ENCODE data around the gene OASL.
A peak's percentile ranks its signal among the peaks of the same experiment; 100 is the strongest.

OASL gene

GRCh38 chr12:120979220-120979861 is 59.7 kb downstream of the OASL start:
- no peak for TF ChIP-seq CTCF (IDR thresholded peaks at IDR 0.05; ENCODE audit: low read depth, low read length)
- Histone ChIP-seq H3K4me3 (ENCODE audit: low read depth, low read length) (no peak overlapping the region), H3K27me3 (no peaks in the 10 kb centered on the region), H3K9me3 (no peaks in the 10 kb centered on the region), H3K4me1 (no peaks in the 10 kb centered on the region), H3K36me3 (no peaks in the 10 kb centered on the region)
- DNase-seq, result no peak

- H3K36me3 ChIP-seq, result no peaks in the 10 kb centered on the region
- no peaks in the 10 kb centered on the region for H3K27me3 ChIP-seq
- TF ChIP-seq CTCF (IDR thresholded peaks at IDR 0.05; ENCODE audit: low read depth, low read length), result no peak
- no peak for DNase-seq
- no peaks in the 10 kb centered on the region for H3K9me3 ChIP-seq
- no peak within 1 kb of the TSS for H3K4me3 ChIP-seq (ENCODE audit: low read depth, low read length)
- H3K4me1 ChIP-seq, result no peaks in the 10 kb centered on the region
These were observed 60.5 kb downstream of the OASL start, which contains the start of gene HNF1A for GRCh38 chr12:120978296-120979219. Gene HNF1A (plus strand): TSS chr12:120978543. CDS start chr12:120978769, 226 bp downstream.

- H3K4me3 ChIP-seq (ENCODE audit: low read depth, low read length), result no peak overlapping the region
- DNase-seq, result no peak
- H3K4me1 ChIP-seq, result no peaks in the 10 kb centered on the region
- no peak for TF ChIP-seq CTCF (IDR thresholded peaks at IDR 0.05; ENCODE audit: low read depth, low read length)
- H3K36me3 ChIP-seq, result no peaks in the 10 kb centered on the region
- H3K9me3 ChIP-seq, result no peaks in the 10 kb centered on the region
- H3K27me3 ChIP-seq, result no peaks in the 10 kb centered on the region
These were observed 61.3 kb downstream of the OASL start for GRCh38 chr12:120977531-120978295.

GRCh38 chr12:120972870-120973543 is 66.0 kb downstream of the OASL start:
- no peaks in the 10 kb centered on the region for H3K4me1 ChIP-seq
- H3K4me3 ChIP-seq (ENCODE audit: low read depth, low read length), result no peak overlapping the region
- no peak for DNase-seq
- H3K27me3 ChIP-seq, result no peaks in the 10 kb centered on the region
- no peak for TF ChIP-seq CTCF (IDR thresholded peaks at IDR 0.05; ENCODE audit: low read depth, low read length)
- H3K9me3 ChIP-seq, result no peaks in the 10 kb centered on the region
- H3K36me3 ChIP-seq, result no peaks in the 10 kb centered on the region

- H3K36me3 ChIP-seq, result no peaks in the 10 kb centered on the region
- DNase-seq, result peak; percentile 25
- peak; percentile 87 for TF ChIP-seq CTCF (IDR thresholded peaks at IDR 0.05; ENCODE audit: low read depth, low read length)
- H3K9me3 ChIP-seq, result no peaks in the 10 kb centered on the region
- H3K4me1 ChIP-seq, result no peaks in the 10 kb centered on the region
- H3K4me3 ChIP-seq (ENCODE audit: low read depth, low read length), result no peak overlapping the region
- no peaks in the 10 kb centered on the region for H3K27me3 ChIP-seq
These were observed 67.5 kb downstream of the OASL start for GRCh38 chr12:120971299-120972180.

All from BE2C (cell line).